AG04450 (cell line): ENCODE measurements around the gene CEP131. TPM values are rescaled to one million over a fixed set of nuclear protein-coding genes. Genes with fewer than 3 reads are reported as not detected.
A peak's percentile ranks its signal among the peaks of the same experiment; 100 is the strongest.

Source experiments
- CTCF ChIA-PET: fragments of 300-600, 350-600 bp; formaldehyde crosslinking; extraction: SDS; loops from one replicate; lab custom pipeline; 2022; ENCODE audit warnings: antibody characterized with exemption, inconsistent platforms; lab: Charles Lee
- POLR2A ChIA-PET: fragments of 350-600 bp; formaldehyde crosslinking; extraction: SDS; loops from one replicate; lab custom pipeline; 2021; ENCODE audit warnings: antibody characterized with exemption, inconsistent platforms; lab: Yijun Ruan, JAX
- DNase-seq: peaks from one replicate; pipeline ENCODE4 v3.0.0-alpha.2; 2011; ENCODE audit warnings: low read depth, low spot score
- H3K27ac ChIP-seq: one replicate; pipeline ENCODE4 v1.5.1; 2012; ENCODE audit warnings: low read depth, low read length, control low read depth
- H3K27me3 ChIP-seq: one replicate; pipeline ENCODE4 v1.6.0; 2012; ENCODE audit warnings: low read length; ENCODE audit not compliant: control insufficient read depth, insufficient read depth
- H3K4me3 ChIP-seq: 2 replicates; pipeline ENCODE4 v1.5.1; 2011; ENCODE audit warnings: mild to moderate bottlenecking, low read depth, low read length, control low read depth
- H3K9me3 ChIP-seq: 2 replicates; pipeline ENCODE4 v1.5.1; 2012; ENCODE audit warnings: low read length; ENCODE audit not compliant: control insufficient read depth, insufficient read depth
- CTCF ChIP-seq: IDR thresholded peaks from 2 replicates; pipeline ENCODE4 v1.5.1; 2011; ENCODE audit warnings: low read depth, low read length, control low read depth, inconsistent platforms
- polyA plus RNA-seq: library from polyadenylated mRNA; depleted of rRNA; stranded (reverse); fragments of >200 nt; gene quantifications from 2 replicates; pipeline ENCODE4 v1.2.3, GENCODE V29; 2011

CEP131 gene
- polyA plus RNA-seq, 1 experiment: 2.2 TPM

- no peaks in the 10 kb centered on the region for H3K27me3 ChIP-seq
- no peak for DNase-seq
- peaks cover 4% of the 10 kb centered on the region for H3K9me3 ChIP-seq
- ChIA-PET POLR2A (no interaction called here), CTCF (no interaction called here)
- H3K27ac ChIP-seq: no peak overlapping the region
- TF ChIP-seq CTCF: no peak
- H3K4me3 ChIP-seq: no peak overlapping the region
Observed at GRCh38 chr17:81231766-81232581, 9.2 kb upstream of the CEP131 start.

- Histone ChIP-seq H3K27me3 (no peaks in the 10 kb centered on the region), H3K9me3 (peaks cover 4% of the 10 kb centered on the region), H3K27ac (no peak overlapping the region), H3K4me3 (no peak overlapping the region)
- no peak for TF ChIP-seq CTCF
- DNase-seq: no peak
- ChIA-PET CTCF (no interaction called here), POLR2A (no interaction called here)
Observed at GRCh38 chr17:81231121-81231645, 8.4 kb upstream of the CEP131 start.

GRCh38 chr17:81230043-81230820 is 7.5 kb upstream of the CEP131 start:
- peak; percentile 25; the same call in 1 of the 2 replicates for TF ChIP-seq CTCF
- H3K27ac ChIP-seq: no peak overlapping the region
- H3K4me3 ChIP-seq: no peak overlapping the region
- no peaks in the 10 kb centered on the region for H3K27me3 ChIP-seq
- ChIA-PET POLR2A (no interaction called here), CTCF (no interaction called here)
- peaks cover 4% of the 10 kb centered on the region for H3K9me3 ChIP-seq
- no peak for DNase-seq

GRCh38 chr17:81229666-81229920 is 6.8 kb upstream of the CEP131 start:
- Histone ChIP-seq H3K27ac (no peak overlapping the region), H3K9me3 (peaks cover 4% of the 10 kb centered on the region), H3K4me3 (no peak overlapping the region), H3K27me3 (no peaks in the 10 kb centered on the region)
- no peak for DNase-seq
- ChIA-PET POLR2A (no interaction called here), CTCF (no interaction called here)
- no peak for TF ChIP-seq CTCF
